Raji (cell line): ENCODE results near the gene KIF25.

ENCODE experiments used
- POLR2A ChIP-seq: IDR thresholded peaks from 2 replicates; pipeline ENCODE4 v1.6.1; 2011; ENCODE audit warnings: low read depth, low read length, control low read depth; ENCODE audit not compliant: insufficient read depth

Gene KIF25

DNA sequence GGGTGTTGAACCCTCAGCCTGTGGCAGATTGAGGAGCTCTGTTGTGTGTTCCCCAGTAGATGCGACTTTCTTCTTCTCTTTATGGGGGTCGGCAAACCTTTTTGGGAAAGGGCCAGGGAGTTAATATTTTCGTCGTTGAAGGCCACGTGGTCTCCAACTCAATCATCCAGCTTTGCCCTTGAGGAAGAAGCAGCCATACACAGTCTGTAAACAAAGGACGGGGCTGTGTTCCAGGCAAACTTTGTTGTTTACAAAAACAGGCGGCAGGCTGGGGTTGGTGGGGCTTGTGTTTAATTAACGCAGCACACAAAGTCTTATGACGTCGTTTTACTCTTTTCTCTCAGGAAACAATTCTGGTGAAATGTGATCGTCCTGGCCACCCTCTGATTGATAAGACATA is 20.2 kb downstream of the KIF25 start:
- no peak for TF ChIP-seq POLR2A

DNA sequence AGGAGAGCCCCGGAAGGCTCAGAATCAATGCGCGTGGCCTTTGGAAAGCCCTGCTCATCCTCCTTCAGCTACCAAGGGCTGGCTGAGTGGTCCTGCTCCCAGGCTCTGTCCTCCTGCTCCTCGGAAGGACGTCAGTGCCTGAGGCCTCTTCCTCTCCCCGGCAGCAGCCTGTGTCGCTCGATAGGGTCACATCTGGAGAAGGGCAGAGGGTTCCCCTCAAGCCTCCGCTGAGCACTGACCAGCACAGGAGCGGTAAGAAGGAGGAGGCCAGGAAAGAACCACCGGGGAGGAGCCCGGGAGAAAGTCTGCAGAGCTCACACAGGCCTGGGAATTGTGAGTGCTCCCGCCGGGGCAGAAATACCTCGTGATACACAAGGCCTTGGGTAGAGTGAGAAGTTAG is 21.2 kb downstream of the KIF25 start:
- TF ChIP-seq POLR2A: no peak

DNA sequence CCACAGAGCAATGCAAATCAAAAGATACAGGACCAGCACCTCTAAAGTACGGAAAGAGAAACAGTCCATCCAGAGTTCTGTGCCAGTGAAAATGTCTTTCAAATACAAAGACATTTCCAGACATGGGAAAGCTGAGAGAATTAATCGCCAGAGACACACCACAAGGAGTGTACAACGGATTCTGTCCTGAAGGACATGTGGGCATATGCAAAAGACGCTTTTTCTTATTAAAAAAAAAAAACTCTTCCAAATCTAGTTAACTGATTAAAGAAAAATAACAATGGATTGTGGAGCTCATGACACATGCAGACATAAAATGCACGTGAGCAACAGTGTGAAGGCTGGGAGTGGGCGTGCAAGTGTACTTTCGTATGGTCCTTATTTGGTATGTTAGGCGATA is 22.8 kb downstream of the KIF25 start:
- TF ChIP-seq POLR2A: no peak

DNA sequence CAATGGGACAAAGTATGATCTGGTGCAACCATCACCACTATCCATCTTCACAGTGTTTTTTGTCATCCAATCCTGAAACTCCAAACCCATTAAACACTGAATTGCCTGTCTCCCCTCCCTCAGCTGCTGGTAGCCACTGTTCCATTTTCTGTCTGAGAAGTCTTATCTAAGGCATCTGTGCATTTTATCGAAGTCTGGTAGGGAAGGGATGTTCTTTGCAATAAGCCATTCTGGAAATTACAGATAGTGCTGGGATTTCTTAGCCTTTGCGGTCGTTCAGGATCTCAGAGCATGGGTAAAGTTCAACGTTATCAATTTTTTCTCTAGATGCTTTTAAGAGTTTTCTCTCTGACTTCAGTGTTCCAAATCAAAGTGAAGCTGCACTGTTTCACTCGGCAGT is 24.1 kb downstream of the KIF25 start:
- no peak for TF ChIP-seq POLR2A

DNA sequence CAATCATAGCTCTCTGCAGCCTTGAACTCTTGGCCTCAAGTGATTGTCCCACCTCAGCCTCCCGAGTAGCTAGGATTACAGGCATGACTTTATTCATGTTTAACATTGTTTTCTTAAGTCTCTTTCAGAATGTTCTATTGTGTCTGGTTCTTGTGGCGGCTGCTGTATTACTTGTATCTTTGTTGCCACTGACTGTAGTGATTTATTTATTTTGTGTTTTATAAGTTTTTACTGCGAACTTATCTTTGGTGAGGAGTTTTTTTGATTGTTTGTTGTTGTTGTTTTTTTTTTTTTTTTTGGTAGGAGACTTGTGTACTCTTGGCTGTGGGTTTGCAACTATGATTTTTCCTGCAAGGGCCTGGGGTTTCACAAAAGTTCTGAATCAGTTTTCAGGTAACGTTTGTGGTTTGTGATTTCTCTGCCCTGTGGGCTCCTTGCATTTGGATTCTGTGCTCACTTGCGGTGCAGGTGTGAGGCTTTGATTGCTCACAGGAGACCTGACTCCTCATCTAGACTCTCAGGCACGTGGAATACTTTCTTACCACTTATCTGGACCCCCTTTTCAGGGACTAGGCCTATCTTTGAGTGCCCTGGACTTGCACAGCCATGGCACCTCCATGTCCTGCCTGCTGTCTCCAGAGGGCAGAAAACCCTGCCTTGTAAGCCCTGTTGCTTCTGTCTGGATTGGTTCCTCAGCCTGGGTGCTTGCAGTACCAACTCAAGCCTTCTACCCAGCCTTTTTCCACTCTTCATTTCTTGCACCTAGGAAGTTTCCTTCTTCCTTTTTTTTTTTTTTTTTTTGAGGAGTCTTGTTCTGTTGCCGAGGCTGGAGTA is 25.2 kb downstream of the KIF25 start:
- TF ChIP-seq POLR2A: no peak

DNA sequence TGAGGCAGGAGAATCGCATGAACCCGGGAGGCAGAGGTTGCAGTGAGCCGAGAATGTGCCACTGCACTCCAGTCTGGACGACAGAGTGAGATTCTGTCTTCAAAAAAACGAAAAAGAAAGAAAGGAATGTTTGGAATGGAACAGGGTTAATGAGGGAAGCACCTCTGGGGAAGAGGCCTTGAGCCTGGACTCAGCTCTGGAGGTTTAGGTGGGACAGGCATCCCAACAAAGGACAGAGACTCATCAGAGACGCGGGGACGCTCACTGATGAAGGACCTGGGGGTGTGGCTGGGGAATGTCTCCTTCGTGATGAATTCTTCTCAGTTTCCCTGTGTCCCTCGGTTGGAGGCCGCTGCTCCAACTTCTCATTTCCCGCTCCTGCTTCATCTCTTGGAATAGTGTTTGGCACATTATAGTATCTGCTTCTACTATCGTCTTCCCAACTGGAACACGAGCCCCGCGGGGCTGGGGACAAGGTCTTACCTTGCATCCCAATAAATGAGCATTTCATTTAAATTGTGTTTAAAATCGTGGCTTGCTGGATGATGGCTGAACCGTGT is 27.6 kb downstream of the KIF25 start:
- TF ChIP-seq POLR2A: no peak

DNA sequence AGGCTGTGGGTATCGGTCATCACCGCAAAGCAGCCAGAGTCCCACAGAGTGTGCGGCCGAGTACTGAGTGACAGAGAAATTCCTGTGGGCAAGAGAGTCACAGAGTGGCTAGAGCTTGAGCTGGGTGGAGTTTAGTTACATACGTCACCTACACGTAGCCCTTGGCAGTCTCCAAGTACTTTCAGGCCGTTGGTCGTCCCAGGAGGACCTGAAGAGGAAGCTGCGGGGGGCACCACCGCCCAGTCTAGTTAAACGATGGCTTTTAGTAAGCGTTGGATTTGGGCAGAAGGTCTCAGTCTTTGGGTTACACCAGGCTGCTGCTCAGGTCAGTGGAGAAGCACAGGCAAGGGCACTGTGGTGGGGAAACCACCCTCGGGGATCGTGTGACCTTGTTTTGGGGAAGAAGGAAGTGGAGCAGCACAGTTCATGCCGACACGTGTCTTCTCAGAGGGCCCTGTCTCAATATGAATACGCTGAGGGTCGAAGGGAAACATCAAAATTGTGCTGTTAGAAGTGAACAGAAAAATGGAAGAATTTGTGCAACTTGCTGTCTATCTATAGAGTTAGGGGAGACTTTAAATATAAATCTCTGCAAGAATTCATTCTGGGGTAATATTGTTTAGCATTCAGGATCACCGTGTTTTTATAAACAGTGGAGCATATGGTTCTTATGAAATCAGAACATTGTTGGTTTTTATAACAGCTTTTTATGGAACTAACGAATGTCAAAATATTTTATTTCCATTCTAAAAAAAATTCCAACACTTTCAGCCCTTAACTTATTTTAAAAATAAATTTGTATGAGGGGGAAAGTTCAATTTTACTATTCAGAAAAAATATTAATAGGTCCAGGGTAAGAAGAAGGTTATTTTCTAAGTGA is 28.6 kb downstream of the KIF25 start:
- TF ChIP-seq POLR2A: no peak

DNA sequence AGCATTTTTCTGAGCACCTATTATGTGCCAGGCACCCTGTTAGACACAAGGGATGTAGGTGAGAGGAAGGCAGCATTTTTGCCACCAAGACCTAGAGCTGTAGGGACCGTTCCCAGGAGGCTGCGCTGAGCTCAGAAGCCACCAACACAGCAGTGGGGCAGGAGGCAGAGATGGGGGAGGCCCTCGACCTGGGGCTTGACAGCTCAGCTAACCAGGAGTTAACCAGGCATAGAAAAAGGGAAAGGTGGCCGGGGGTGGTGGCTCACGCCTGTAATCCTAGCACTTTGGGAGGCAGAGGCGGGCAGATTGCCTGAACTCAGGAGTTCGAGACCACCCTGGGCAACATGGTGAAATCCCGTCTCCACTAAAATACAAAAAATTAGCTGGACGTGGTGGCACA is 29.5 kb downstream of the KIF25 start:
- no peak for TF ChIP-seq POLR2A

DNA sequence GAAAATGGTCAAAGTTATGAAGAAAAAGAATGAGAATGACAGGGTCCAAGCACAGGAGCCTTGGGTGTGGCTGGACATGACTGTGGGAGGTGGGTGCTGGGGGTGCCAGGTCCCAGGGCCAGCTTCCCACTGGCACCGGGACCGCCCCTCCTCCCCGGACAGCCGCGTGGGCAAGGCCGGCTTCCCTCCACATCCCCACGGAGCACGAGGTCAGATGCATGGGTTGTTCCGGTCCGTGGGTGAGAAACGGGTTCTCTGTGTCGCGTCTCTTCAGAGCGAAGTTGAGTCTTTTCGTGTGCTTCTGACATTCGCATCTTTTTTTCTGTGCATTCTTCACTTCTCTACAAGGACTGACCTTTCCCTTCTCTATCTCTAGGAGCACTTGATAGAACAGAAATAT is 30.1 kb downstream of the KIF25 start:
- TF ChIP-seq POLR2A: no peak

DNA sequence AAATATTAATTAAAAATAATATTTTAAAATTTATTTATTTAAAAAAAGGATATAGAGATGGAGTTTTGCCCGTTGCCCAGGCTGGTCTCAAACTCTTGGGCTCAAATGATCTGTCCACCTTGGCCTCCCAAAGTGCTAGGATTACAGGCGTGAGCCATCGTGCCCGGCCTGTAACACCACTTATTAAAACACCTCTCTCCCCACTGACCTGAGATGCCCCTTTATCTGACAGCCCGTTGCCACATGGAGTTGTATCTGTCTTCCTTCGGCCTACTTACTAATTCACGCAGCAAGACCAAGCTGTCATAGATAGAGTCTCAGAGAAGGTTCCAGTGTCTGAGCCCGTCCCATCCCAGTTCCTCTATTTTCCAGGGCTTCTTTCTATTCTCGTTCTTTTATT is 30.7 kb downstream of the KIF25 start:
- TF ChIP-seq POLR2A: no peak

DNA sequence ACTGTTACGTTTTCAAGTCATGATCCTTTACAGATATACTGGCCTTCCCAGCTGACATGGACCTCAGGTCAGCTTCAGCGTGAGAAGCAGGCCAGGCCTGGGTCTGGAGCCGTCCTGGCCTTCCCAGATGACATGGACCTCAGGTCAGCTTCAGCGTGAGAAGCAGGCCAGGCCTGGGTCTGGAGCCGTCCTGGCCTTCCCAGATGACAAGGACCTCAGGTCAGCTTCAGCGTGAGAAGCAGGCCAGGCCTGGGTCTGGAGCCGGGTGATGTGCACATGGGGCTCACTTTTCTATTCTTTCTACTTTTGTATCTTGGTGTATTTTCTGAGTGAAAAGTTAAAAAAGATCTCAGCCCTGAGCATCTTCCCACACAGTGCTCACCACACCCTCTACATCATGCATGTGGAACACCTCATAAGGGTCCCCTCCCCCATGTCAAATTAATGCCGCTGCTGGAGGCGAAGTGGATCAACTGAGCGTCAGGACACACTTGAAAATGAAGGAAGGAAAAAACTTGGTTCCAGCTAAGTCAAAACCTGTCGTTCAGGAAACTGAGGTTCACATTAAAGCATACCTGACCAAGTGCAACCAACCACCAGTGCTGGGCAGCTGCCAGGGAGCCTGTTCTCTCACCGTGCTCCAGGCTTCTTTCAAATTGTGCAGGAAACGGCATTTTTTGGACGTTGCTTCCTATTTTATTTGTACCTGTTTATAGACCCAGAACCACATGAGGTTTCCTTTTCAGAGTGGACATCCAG is 32.2 kb downstream of the KIF25 start:
- no peak for TF ChIP-seq POLR2A

DNA sequence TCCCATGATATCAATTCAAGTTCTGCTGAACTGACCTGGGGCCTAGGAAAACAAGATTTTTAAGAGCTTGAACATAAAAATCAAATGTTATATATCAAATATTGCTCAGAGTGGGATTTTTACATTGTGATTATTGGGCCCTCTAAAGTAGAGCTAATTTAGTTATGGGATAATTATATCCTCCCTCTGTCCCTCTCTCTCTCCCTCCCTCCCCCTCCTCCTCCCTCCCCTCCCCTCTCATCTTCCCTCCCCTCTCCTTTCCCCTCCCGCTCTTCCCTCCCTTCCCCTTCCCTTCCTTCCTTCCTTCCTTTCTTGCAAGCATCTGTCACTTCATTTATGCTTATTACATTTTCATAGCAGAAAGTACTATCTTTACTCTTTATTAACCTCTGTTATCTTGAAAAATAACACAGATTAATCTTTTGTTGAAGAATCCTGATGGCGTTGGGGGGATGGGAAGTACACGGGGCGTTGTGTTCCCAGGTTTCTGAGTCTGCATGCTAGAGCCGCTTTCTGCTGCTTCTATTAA is 32.8 kb downstream of the KIF25 start:
- TF ChIP-seq POLR2A: no peak

DNA sequence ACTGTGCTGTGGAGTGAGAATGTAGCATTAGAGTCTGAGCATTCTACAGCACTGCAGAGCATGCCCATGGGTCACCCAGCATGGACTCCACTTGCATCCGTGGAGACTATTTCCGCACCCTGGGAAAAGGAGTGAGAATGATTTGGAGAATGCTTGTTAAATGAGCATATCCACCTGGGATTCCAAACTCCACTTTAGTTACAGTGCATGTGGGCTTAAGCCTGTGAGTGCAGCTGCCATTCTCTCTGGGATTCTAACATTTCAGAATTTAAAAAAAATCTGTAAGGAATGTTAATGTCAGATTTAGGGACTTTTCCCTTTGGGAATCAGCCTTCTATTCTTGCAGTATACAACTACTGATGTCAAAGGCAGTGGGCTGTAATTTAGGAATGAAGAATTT is 33.4 kb downstream of the KIF25 start:
- no peak for TF ChIP-seq POLR2A

DNA sequence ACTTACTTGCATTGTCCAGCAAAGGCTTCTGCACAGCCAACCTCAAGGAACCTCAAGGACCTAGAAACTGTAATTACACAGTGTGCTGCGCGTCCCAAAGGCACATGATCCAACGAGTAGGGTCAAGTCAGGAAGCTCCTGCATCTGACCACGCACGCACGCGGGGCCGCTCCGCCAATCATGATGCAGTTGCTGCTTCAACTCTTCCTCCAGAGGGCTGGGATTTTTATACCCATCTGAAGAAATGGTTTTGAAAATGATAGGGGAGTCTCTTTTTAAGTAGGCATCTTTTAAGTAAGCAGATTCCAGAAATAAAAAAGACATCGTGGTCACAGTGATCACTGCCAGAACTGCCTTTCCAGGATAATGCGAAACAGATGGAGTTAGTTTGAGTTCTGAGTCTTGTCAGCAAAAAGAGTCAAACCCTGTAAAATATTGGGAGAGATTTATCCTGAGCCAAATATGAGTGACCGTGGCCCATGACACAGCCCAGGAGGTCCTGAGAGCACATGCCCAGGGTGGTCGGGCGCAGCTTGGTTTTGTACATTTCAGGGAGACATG is 34.0 kb downstream of the KIF25 start:
- no peak for TF ChIP-seq POLR2A
